Activated naive CD8-positive, alpha-beta T cell treated with anti-CD3 and anti-CD28 coated beads, Interleukin-2, amount 10 ng/mL, durations not matched to agents 7 days and 5 days (primary cell): ENCODE data around the gene HSPA1A. TPM values are rescaled to one million over a fixed set of nuclear protein-coding genes. Genes with fewer than 3 reads are reported as not detected.
"Not testable (repeated sequence)": the region's sequence is repeated elsewhere in the genome, so short reads cannot be mapped to it uniquely, and the experiment has no call there.

Experiments used
- ATAC-seq: fragments of 150-1000 bp; cut with Tn5 transposase; one replicate; pipeline ENCODE4 v1.10.0; 2021; ENCODE audit warnings: low read depth, moderate library complexity
- POLR2A ChIA-PET: fragments of 350-600 bp; sonication (Branson Sonifier 250); formaldehyde crosslinking; loops from one replicate; lab custom pipeline; 2021; ENCODE audit warnings: antibody characterized with exemption; lab: Charles Lee
- DNase-seq: peaks from one replicate; pipeline ENCODE4 v3.0.0; 2021
- H3K27ac Mint-ChIP-seq: one replicate; pipeline ENCODE4 v1.8.0; 2022; ENCODE audit warnings: mild to moderate bottlenecking, mixed read lengths
- H3K27me3 Mint-ChIP-seq: one replicate; pipeline ENCODE4 v1.8.0; 2022; ENCODE audit warnings: mild to moderate bottlenecking, moderate library complexity, mixed read lengths
- H3K36me3 Mint-ChIP-seq: one replicate; pipeline ENCODE4 v1.8.0; 2021; ENCODE audit warnings: mild to moderate bottlenecking, mixed read lengths
- H3K4me1 Mint-ChIP-seq: one replicate; pipeline ENCODE4 v1.8.0; 2021; ENCODE audit warnings: mixed read lengths
- H3K4me3 Mint-ChIP-seq: one replicate; pipeline ENCODE4 v1.8.0; 2022; ENCODE audit warnings: mild to moderate bottlenecking, moderate library complexity, mixed read lengths
- H3K9me3 Mint-ChIP-seq: one replicate; pipeline ENCODE4 v1.8.0; 2021; ENCODE audit warnings: mixed read lengths
- total RNA-seq, 2 experiments: library from RNA; stranded (reverse); gene quantifications; one replicate each; pipeline ENCODE4 v1.2.3, GENCODE V29; 2021

The HSPA1A gene
- total RNA-seq, 2 experiments from 2014 or later: 62.2 to 63.5 TPM

- peaks cover 1% of the 10 kb centered on the region for H3K4me1 Mint-ChIP-seq
- DNase-seq (no peak), ATAC-seq (no peak)
- no peak overlapping the region for H3K27ac Mint-ChIP-seq
- peaks cover 22% of the 10 kb centered on the region for H3K36me3 Mint-ChIP-seq
- no peaks in the 10 kb centered on the region for H3K27me3 Mint-ChIP-seq
- no peaks in the 10 kb centered on the region for H3K9me3 Mint-ChIP-seq
- no peak overlapping the region for H3K4me3 Mint-ChIP-seq
- POLR2A ChIA-PET: interaction anchor here (0.5 to 1.8 kb wide), 3 partner anchors 21 to 41 kb away, joined by 3 to 5 read pairs (median 4); partner anchors contain the start of gene LSM2
Measured at GRCh38 chr6:31785475-31785874, 29.9 kb upstream of the HSPA1A start.

GRCh38 chr6:31791324-31792089 lies 23.8 kb upstream of the HSPA1A start:
- H3K4me3 Mint-ChIP-seq: no peak overlapping the region

GRCh38 chr6:31792090-31792374 lies 23.3 kb upstream of the HSPA1A start:
- Mint-ChIP-seq H3K36me3 (peaks cover 20% of the 10 kb centered on the region), H3K27ac (peak overlapping the region; percentile 69), H3K4me1 (peaks cover 20% of the 10 kb centered on the region), H3K27me3 (no peaks in the 10 kb centered on the region), H3K4me3 (no peak overlapping the region), H3K9me3 (no peaks in the 10 kb centered on the region)
- DNase-seq (no peak), ATAC-seq (no peak)
- POLR2A ChIA-PET: interaction anchor here (0.6 kb wide), 2 partner anchors 29 to 67 kb away, joined by 3 read pairs; no protein-coding TSS in a partner anchor

More at GRCh38 chr6:31791324-31792089, 23.8 kb upstream of the HSPA1A start:
- Mint-ChIP-seq H3K36me3 (peaks cover 20% of the 10 kb centered on the region), H3K27ac (peak overlapping the region; percentile 71), H3K4me1 (peaks cover 20% of the 10 kb centered on the region), H3K27me3 (no peaks in the 10 kb centered on the region), H3K9me3 (no peaks in the 10 kb centered on the region)
- ATAC-seq (no peak), DNase-seq (no peak)
- POLR2A ChIA-PET: interaction anchor here (0.6 kb wide), 2 partner anchors 8 to 66 kb away, joined by 3 to 4 read pairs; no protein-coding TSS in a partner anchor

- POLR2A ChIA-PET: interaction anchor here (0.6 kb wide), 1 partner anchor 28 kb away, joined by 3 read pairs; no protein-coding TSS in a partner anchor
- peaks cover 28% of the 10 kb centered on the region for H3K4me1 Mint-ChIP-seq
- H3K27ac Mint-ChIP-seq: peak overlapping the region; percentile 58
- no peaks in the 10 kb centered on the region for H3K9me3 Mint-ChIP-seq
- no peak for DNase-seq
- no peak overlapping the region for H3K4me3 Mint-ChIP-seq
- no peaks in the 10 kb centered on the region for H3K27me3 Mint-ChIP-seq
- no peak for ATAC-seq
- peaks cover 22% of the 10 kb centered on the region for H3K36me3 Mint-ChIP-seq
Measured at GRCh38 chr6:31792761-31793171, 22.6 kb upstream of the HSPA1A start.

GRCh38 chr6:31793927-31794245 lies 21.5 kb upstream of the HSPA1A start:
- POLR2A ChIA-PET, DNase-seq, H3K27me3 Mint-ChIP-seq, ATAC-seq, H3K9me3 Mint-ChIP-seq: not testable (repeated sequence)
- Mint-ChIP-seq H3K36me3 (peaks cover 24% of the 10 kb centered on the region), H3K27ac (peak overlapping the region; percentile 82), H3K4me1 (peaks cover 34% of the 10 kb centered on the region), H3K4me3 (peak overlapping the region; percentile 98)

GRCh38 chr6:31794294-31794865 lies 21.0 kb upstream of the HSPA1A start:
- POLR2A ChIA-PET: interaction anchor here (0.6 to 6.1 kb wide), 11 partner anchors 10 to 130 kb away, joined by 3 to 66 read pairs (median 5); partner anchors contain the start of genes CLIC1, GPANK1, HSPA1A and HSPA1L
- peaks cover 36% of the 10 kb centered on the region for H3K4me1 Mint-ChIP-seq
- peaks cover 20% of the 10 kb centered on the region for H3K36me3 Mint-ChIP-seq
- H3K4me3 Mint-ChIP-seq: peak overlapping the region; percentile 98
- peak overlapping the region; percentile 82 for H3K27ac Mint-ChIP-seq
- ATAC-seq (no peak), DNase-seq (no peak)
- H3K27me3 Mint-ChIP-seq: no peaks in the 10 kb centered on the region
- no peaks in the 10 kb centered on the region for H3K9me3 Mint-ChIP-seq

- no peaks in the 10 kb centered on the region for H3K9me3 Mint-ChIP-seq
- no peaks in the 10 kb centered on the region for H3K27me3 Mint-ChIP-seq
- peak; percentile 3 for ATAC-seq
- H3K36me3 Mint-ChIP-seq: peaks cover 18% of the 10 kb centered on the region
- POLR2A ChIA-PET: interaction anchor here (0.6 to 6.1 kb wide), 17 partner anchors 11 to 130 kb away, joined by 3 to 66 read pairs (median 4); partner anchors contain the start of genes CLIC1, GPANK1, HSPA1A and HSPA1B
- H3K4me1 Mint-ChIP-seq: peaks cover 36% of the 10 kb centered on the region
- peak overlapping the region; percentile 98 for H3K4me3 Mint-ChIP-seq
- DNase-seq: peak; percentile 49
- H3K27ac Mint-ChIP-seq: peak overlapping the region; percentile 97
Measured at GRCh38 chr6:31794866-31795615, 20.3 kb upstream of the HSPA1A start.

- H3K9me3 Mint-ChIP-seq: no peaks in the 10 kb centered on the region
- peak within 1 kb of the TSS; percentile 98 for H3K4me3 Mint-ChIP-seq
- no peaks in the 10 kb centered on the region for H3K27me3 Mint-ChIP-seq
- peaks cover 35% of the 10 kb centered on the region for H3K4me1 Mint-ChIP-seq
- H3K36me3 Mint-ChIP-seq: peaks cover 15% of the 10 kb centered on the region
- H3K27ac Mint-ChIP-seq: peak within 1 kb of the TSS; percentile 97
- POLR2A ChIA-PET: interaction anchor here (0.6 to 6.1 kb wide), 17 partner anchors 11 to 131 kb away, joined by 3 to 66 read pairs (median 4); partner anchors contain the start of genes CLIC1, GPANK1, HSPA1B and LSM2
- peak; percentile 92 for DNase-seq
- ATAC-seq: peak; percentile 82
Measured at GRCh38 chr6:31795616-31796298, 19.6 kb upstream of the HSPA1A start, which contains the start of gene VARS1. VARS1 (minus strand) TSS chr6:31795752; CDS start chr6:31795217, 535 bp downstream.

- DNase-seq: no peak
- H3K27me3 Mint-ChIP-seq: no peaks in the 10 kb centered on the region
- no peaks in the 10 kb centered on the region for H3K9me3 Mint-ChIP-seq
- peaks cover 32% of the 10 kb centered on the region for H3K4me1 Mint-ChIP-seq
- H3K27ac Mint-ChIP-seq: peak overlapping the region; percentile 94
- ATAC-seq: no peak
- H3K4me3 Mint-ChIP-seq: peak overlapping the region; percentile 24
- peaks cover 14% of the 10 kb centered on the region for H3K36me3 Mint-ChIP-seq
- POLR2A ChIA-PET: interaction anchor here (0.6 to 6.1 kb wide), 10 partner anchors 10 to 144 kb away, joined by 3 to 66 read pairs (median 7); partner anchors contain the start of genes BAG6, HSPA1A, HSPA1B and HSPA1L
Measured at GRCh38 chr6:31796993-31797385, 18.4 kb upstream of the HSPA1A start.

GRCh38 chr6:31797588-31797987 lies 17.8 kb upstream of the HSPA1A start:
- H3K36me3 Mint-ChIP-seq: peaks cover 11% of the 10 kb centered on the region
- H3K27me3 Mint-ChIP-seq: no peaks in the 10 kb centered on the region
- H3K4me3 Mint-ChIP-seq: peak overlapping the region; percentile 76
- POLR2A ChIA-PET: interaction anchor here (0.6 to 6.1 kb wide), 7 partner anchors 9 to 145 kb away, joined by 3 to 66 read pairs (median 6); partner anchors contain the start of genes BAG6, HSPA1A, HSPA1L and LSM2
- peaks cover 30% of the 10 kb centered on the region for H3K4me1 Mint-ChIP-seq
- DNase-seq (no peak), ATAC-seq (peak; percentile 62)
- peak overlapping the region; percentile 94 for H3K27ac Mint-ChIP-seq
- no peaks in the 10 kb centered on the region for H3K9me3 Mint-ChIP-seq

GRCh38 chr6:31799781-31800180 lies 15.6 kb upstream of the HSPA1A start:
- no peaks in the 10 kb centered on the region for H3K27me3 Mint-ChIP-seq
- DNase-seq (no peak), ATAC-seq (no peak)
- H3K36me3 Mint-ChIP-seq: peaks cover 16% of the 10 kb centered on the region
- H3K4me1 Mint-ChIP-seq: peaks cover 26% of the 10 kb centered on the region
- no peak overlapping the region for H3K4me3 Mint-ChIP-seq
- POLR2A ChIA-PET: interaction anchor here (0.9 to 6.1 kb wide), 3 partner anchors 7 to 61 kb away, joined by 4 to 66 read pairs (median 10); partner anchors contain the start of gene LSM2
- H3K27ac Mint-ChIP-seq: no peak overlapping the region
- H3K9me3 Mint-ChIP-seq: no peaks in the 10 kb centered on the region
